GM23248 (cell line): ENCODE results near the gene KLF15. TPM values are rescaled to one million over a fixed set of nuclear protein-coding genes. Genes with fewer than 3 reads are reported as not detected.

ENCODE experiments used
- DNase-seq: peaks from one replicate; pipeline ENCODE4 v3.0.0-alpha.2; 2015
- H2AFZ ChIP-seq: fragments of 200-600 bp; sonication (generic); 2 replicates; pipeline ENCODE4 v1.6.1; 2016; ENCODE audit warnings: antibody characterized with exemption
- H3F3A ChIP-seq: fragments of 200-600 bp; sonication (generic); 2 replicates; pipeline ENCODE4 v1.6.1; 2016; ENCODE audit warnings: mild to moderate bottlenecking, antibody characterized with exemption, mixed run types; ENCODE audit not compliant: insufficient read depth
- H3K27ac ChIP-seq: fragments of 200-600 bp; sonication (generic); 2 replicates; pipeline ENCODE4 v1.5.1; 2016; ENCODE audit warnings: mild to moderate bottlenecking
- H3K27me3 ChIP-seq: fragments of 200-600 bp; sonication (generic); replicated peaks from 2 replicates; pipeline ENCODE4 v1.6.1; 2016; ENCODE audit warnings: mild to moderate bottlenecking; ENCODE audit not compliant: insufficient read depth
- H3K36me3 ChIP-seq: fragments of 200-600 bp; sonication (generic); 2 replicates; pipeline ENCODE4 v1.6.1; 2016; ENCODE audit warnings: low read depth, mild to moderate bottlenecking
- H3K4me1 ChIP-seq: fragments of 200-600 bp; sonication (generic); 2 replicates; pipeline ENCODE4 v1.6.1; 2016; ENCODE audit warnings: mild to moderate bottlenecking; ENCODE audit not compliant: insufficient read depth
- H3K4me2 ChIP-seq: fragments of 200-600 bp; sonication (generic); one replicate; pipeline ENCODE4 v1.6.1; 2016; ENCODE audit warnings: mild to moderate bottlenecking; ENCODE audit not compliant: unreplicated experiment
- H3K4me3 ChIP-seq: fragments of 200-600 bp; sonication (generic); 2 replicates; pipeline ENCODE4 v1.5.1; 2016; ENCODE audit warnings: mild to moderate bottlenecking
- H3K79me2 ChIP-seq: fragments of 200-600 bp; sonication (generic); 2 replicates; pipeline ENCODE4 v1.6.1; 2016; ENCODE audit warnings: mild to moderate bottlenecking; ENCODE audit not compliant: insufficient read depth
- H3K9ac ChIP-seq: fragments of 200-600 bp; sonication (generic); 2 replicates; pipeline ENCODE4 v1.6.1; 2016; ENCODE audit warnings: mild to moderate bottlenecking
- H3K9me2 ChIP-seq: fragments of 200-600 bp; sonication (generic); 2 replicates; pipeline ENCODE4 v1.6.1; 2016; ENCODE audit warnings: mixed run types, mild to moderate bottlenecking, moderate library complexity; ENCODE audit not compliant: insufficient read depth
- H3K9me3 ChIP-seq: fragments of 200-600 bp; sonication (generic); one replicate; pipeline ENCODE4 v1.6.1; 2017; ENCODE audit warnings: low read depth
- H4K20me1 ChIP-seq: fragments of 200-600 bp; sonication (generic); 2 replicates; pipeline ENCODE4 v1.6.0; 2016; ENCODE audit not compliant: insufficient read depth
- EZH2 ChIP-seq: fragments of 200-600 bp; sonication (generic); IDR thresholded peaks from 2 replicates; pipeline ENCODE4 v1.6.1; 2018; ENCODE audit warnings: antibody characterized with exemption, mild to moderate bottlenecking; ENCODE audit not compliant: insufficient read depth, poor library complexity, severe bottlenecking
- EZH2phosphoT487 ChIP-seq: fragments of 200-600 bp; sonication (generic); IDR thresholded peaks from 2 replicates; pipeline ENCODE4 v1.6.1; 2018; ENCODE audit warnings: antibody characterized with exemption, moderate library complexity, mild to moderate bottlenecking, low read depth; ENCODE audit not compliant: insufficient read depth
- WGBS, 2 experiments: methylation state at CpG; one replicate each; pipeline ENCODE4 v1.1.6; 2015 to 2017; ENCODE audit warnings: low lambda C conversion rate in 2 of 2, low coverage in 1 of 2; ENCODE audit errors: missing lambda C conversion rate in 2 of 2; 5-methylcytosine and 5-hydroxymethylcytosine counted together
- in situ Hi-C: fragments of 300-500 bp; cut with MboI; formaldehyde crosslinking; loops from 2 replicates; pipeline ENCODE4 v1.15.0; 2020
- polyA plus RNA-seq: library from polyadenylated mRNA; unstranded; fragments of >200 nt; fragmentation: Nextera tagmentation; extraction: Ambion mirVana; gene quantifications from 2 replicates; pipeline ENCODE4 v1.2.1, GENCODE V29; 2016
- total RNA-seq: library from RNA; depleted of rRNA; stranded (reverse); fragments of >200 nt; shearing (Covaris generic); gene quantifications from 2 replicates; pipeline ENCODE4 v1.2.3, GENCODE V29; 2014

The KLF15 gene
- total and polyA plus RNA-seq, 2 experiments from 2014 or later = 0.14 to 0.54 TPM

DNA sequence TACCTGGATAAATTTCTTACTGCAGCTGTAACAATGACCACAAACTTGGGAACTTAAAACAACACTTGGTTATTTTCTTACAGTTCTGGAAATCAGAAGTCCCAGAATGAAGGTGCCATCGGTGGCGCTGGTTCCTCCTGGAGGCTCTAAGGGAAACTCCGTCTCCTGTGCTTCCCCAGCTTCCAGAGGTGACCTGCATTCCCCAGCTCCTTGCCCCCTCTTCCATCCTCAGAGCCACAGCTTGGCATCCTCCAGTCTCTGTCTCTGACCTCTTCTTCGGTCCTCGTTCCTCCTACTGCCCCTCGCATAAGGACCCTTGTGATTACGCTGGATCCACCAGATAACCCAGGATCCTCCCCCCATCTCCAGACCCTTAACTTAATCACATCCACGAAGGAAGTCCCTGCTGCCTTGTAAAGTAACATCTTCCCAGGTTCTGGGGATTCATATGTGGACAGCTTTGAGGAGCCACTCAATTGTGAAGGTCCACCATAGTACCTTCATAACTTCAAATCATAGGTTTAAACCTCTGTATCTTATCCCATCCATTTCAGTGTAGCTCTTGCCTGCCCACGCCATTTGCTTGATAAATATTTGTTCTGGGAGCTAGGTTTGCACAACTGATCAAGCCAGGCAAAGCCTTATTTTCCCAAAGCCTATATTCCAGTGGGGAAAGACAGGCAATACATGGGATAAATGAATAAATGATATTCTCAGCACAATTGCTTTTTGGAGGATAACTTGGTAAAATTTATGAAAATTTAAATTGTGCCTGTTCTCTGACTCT is 34.8 kb downstream of the KLF15 start:
- H3K27me3 ChIP-seq = peaks cover 9% of the 10 kb centered on the region; the same call in 1 of the 2 replicates
- no peaks in the 10 kb centered on the region for H3K9me3 ChIP-seq
- no peak overlapping the region for H3K9ac ChIP-seq
- no peaks in the 10 kb centered on the region for H3K36me3 ChIP-seq
- in situ Hi-C loops = no loop called here
- no peaks in the 10 kb centered on the region for H3K9me2 ChIP-seq
- no peaks in the 10 kb centered on the region for H3F3A ChIP-seq
- no peak overlapping the region for H3K4me3 ChIP-seq
- DNase-seq = no peak
- H4K20me1 ChIP-seq = no peaks in the 10 kb centered on the region
- no peaks in the 10 kb centered on the region for H3K4me1 ChIP-seq
- H3K4me2 ChIP-seq = no peak overlapping the region
- no peaks in the 10 kb centered on the region for H3K79me2 ChIP-seq
- H3K27ac ChIP-seq = no peak overlapping the region
- H2AFZ ChIP-seq = no peak overlapping the region
- 49 to 50% methylated on average over 9 of the region's 9 CpGs for WGBS, 2 experiments
- TF ChIP-seq EZH2phosphoT487 (no peak), EZH2 (no peak)

DNA sequence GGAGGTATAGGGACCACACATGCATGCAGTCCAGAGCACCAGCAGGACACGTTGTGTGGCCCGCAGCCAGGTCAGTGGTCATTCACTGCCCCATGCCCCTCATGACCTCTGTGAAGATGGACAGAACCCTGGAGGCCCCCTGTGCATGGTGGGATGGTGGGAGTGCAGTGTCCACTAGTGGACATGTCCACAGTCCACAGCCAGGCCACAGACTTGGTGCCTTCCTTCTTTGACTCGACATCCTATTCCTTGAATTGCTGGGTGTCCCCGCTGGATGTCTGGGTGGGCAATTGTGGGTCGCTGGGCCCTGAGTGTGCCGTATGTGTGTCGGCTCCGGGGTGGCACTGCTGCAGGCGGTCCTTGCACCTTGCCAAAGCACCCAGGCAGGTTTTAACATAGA is 35.7 kb downstream of the KLF15 start:
- in situ Hi-C loops = no loop called here
- Histone ChIP-seq H3K36me3 (no peaks in the 10 kb centered on the region), H3K27me3 (peaks cover 9% of the 10 kb centered on the region; the same call in 1 of the 2 replicates), H4K20me1 (no peaks in the 10 kb centered on the region), H2AFZ (no peak overlapping the region), H3F3A (no peaks in the 10 kb centered on the region), H3K27ac (no peak overlapping the region), H3K9me2 (no peaks in the 10 kb centered on the region), H3K9me3 (no peaks in the 10 kb centered on the region), H3K9ac (no peak overlapping the region), H3K4me1 (no peaks in the 10 kb centered on the region), H3K4me3 (no peak overlapping the region), H3K4me2 (no peak overlapping the region), H3K79me2 (no peaks in the 10 kb centered on the region)
- no peak for DNase-seq
- WGBS, 2 experiments = 56 to 57% methylated on average over 9 of the region's 9 CpGs
- TF ChIP-seq EZH2 (no peak), EZH2phosphoT487 (no peak)

DNA sequence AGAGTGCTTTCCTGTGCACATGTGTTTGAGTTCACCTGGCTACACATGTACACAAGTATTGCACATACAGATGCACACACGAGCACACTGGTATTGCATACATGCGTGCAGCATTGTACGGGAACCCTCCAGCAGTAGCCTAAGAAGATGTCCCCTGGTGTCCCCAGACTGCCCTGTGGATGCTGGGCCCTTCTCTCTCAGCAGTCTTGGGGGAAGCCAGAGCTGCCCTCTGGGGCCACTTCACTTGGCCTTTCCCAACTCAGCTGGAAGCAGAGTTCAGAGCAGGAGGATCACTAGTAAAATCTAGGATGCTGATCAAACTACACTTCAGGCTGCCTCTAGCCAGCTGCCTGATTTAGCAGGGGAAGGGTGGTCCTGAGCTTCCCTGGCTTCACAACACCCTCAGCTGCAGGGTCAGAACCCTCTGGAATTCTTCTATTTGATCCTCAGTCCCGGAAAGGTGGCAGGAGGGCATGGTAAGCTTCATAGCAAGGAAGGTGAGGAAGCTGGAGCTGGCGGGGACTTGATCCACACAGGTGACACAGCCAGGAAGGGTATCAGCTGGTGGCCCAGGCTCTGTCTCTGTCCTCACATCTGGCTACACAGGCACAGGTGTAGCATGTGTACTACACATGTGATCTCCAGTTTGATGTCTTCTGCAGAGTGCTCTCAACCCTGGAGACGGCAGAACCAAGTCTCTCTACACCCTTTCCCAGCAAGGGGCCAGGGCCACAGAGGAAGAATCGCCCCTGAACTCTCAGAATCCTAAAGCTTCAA is 36.5 kb downstream of the KLF15 start:
- Histone ChIP-seq H3K9me3 (no peaks in the 10 kb centered on the region), H3K4me2 (no peak overlapping the region), H3K4me3 (no peak overlapping the region), H3K9ac (no peak overlapping the region), H3K27ac (no peak overlapping the region), H3K9me2 (no peaks in the 10 kb centered on the region), H3K27me3 (peaks cover 9% of the 10 kb centered on the region; the same call in 1 of the 2 replicates), H3K4me1 (no peaks in the 10 kb centered on the region), H2AFZ (no peak overlapping the region), H3K36me3 (no peaks in the 10 kb centered on the region), H3K79me2 (no peaks in the 10 kb centered on the region), H3F3A (no peaks in the 10 kb centered on the region), H4K20me1 (no peaks in the 10 kb centered on the region)
- no peak for TF ChIP-seq EZH2
- 38 to 41% methylated on average over 7 of the region's 7 CpGs for WGBS, 2 experiments
- in situ Hi-C loops = no loop called here
- no peak for DNase-seq

DNA sequence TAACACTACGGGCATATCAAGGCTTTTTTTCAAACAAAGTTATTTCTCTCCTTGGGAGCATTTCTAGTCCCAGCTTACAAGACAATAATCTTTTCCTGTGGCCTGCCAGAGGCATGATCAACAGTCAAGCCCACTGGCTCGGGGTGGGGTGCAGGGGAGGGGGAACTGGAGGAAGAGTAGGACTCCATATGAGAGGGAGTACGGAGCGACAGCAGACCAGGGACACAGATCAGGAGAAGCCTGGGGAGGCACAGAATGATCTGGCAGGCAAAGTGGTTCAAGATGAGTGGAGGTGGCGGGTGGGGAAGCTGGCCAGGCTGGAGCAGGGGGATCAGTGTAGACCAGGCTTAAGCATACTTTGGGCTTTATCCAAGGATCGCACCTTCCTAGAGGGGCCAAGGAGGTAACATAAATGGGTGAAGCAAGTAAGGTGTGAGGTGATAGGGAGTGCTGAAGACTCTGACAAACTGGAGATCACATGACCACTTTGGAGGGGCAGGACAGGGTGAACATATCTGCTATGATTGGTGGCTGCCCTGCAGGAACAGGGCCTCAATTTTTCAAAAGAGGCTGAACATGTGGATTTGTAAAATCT is 37.4 kb downstream of the KLF15 start:
- TF ChIP-seq EZH2 = no peak
- TF ChIP-seq EZH2phosphoT487 = no peak
- Histone ChIP-seq H3K9me2 (no peaks in the 10 kb centered on the region), H2AFZ (no peak overlapping the region), H4K20me1 (no peaks in the 10 kb centered on the region), H3K4me2 (no peak overlapping the region), H3F3A (no peaks in the 10 kb centered on the region), H3K9me3 (no peaks in the 10 kb centered on the region), H3K9ac (no peak overlapping the region), H3K27ac (no peak overlapping the region), H3K79me2 (no peaks in the 10 kb centered on the region), H3K4me1 (no peaks in the 10 kb centered on the region), H3K27me3 (peaks cover 9% of the 10 kb centered on the region; the same call in 1 of the 2 replicates), H3K4me3 (no peak overlapping the region), H3K36me3 (no peaks in the 10 kb centered on the region)
- in situ Hi-C loops = no loop called here
- no peak for DNase-seq
- WGBS, 2 experiments = 16 to 31% methylated on average over 4 to 6 of the region's 6 CpGs
